ENCODE data around the gene PERM1. TPM values are rescaled to one million over a fixed set of nuclear protein-coding genes. Genes with fewer than 3 reads are reported as not detected.

PERM1 gene
- total RNA-seq, 2 experiments from 2014 or later, result not detected

DNA sequence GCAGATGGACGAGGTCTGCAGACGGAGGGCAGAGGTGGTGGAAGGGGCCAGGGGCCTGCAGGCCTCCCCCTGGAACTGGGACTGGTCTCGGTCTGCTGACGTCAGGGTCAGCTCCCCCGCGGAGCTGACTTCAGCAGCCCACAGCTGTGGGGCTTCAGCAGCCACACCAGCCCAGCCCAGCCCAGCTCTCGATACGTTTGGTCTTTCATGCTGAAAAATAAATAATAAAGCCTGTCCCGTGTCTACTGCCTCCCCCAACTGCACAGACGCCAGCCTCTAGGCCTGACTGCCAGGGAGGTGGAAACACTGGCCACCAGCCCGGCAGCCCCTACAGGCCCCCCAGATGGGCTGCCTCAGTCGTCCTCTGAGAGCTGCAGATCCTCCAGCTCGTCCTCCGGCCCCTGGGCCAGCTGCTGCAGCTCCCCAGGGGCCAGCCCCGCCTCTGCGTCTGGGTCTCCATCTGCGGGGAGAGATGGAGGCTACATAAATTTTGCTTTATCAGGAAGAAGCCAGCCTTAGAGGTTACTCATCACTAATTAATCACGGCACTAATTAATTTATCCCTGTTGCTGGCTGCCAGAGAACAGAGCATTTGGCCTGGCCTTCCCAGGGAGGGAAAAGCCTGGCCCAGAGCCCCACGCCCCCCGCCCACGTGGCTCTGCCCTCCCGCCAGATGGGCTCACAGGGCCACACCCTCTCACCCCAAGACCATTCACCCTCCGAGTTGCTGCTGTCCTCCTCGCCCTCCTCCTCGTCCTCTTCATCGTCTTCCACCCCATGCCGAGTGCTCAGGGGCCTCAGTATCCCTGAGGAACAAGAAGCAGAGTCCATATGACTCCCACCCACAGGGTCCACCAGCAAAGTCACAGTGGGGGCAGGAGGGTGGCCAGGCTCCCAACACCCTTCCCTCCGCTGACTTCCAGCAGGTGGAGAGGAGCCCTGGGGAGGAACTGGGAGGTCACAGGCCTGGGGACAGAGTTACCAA lies 37.3 kb downstream of the PERM1 start:
- Histone ChIP-seq H3K36me3 (ENCODE audit: insufficient read depth, low read length) (peaks cover 35% of the 10 kb centered on the region), H3K4me1 (ENCODE audit: insufficient read depth, low read length) (peaks cover 31% of the 10 kb centered on the region), H3K27ac (ENCODE audit: low read depth in 1 of 2, low read length in 2 of 2) (no peak overlapping the region), H3K9me3 (ENCODE audit: control insufficient read depth in 1 of 2, insufficient read depth in 1 of 2, low read length in 2 of 2) (peaks cover 0 to 20% of the 10 kb centered on the region in 2 experiments), H3K27me3 (ENCODE audit: control insufficient read depth in 1 of 2, insufficient read depth in 2 of 2, low read length in 2 of 2) (peaks cover 20 to 34% of the 10 kb centered on the region in 2 experiments), H3K4me3 (ENCODE audit: low read length) (no peak overlapping the region)
- CTCF ChIA-PET, result no interaction called here
- Mint-ChIP-seq H3K27ac (no peak overlapping the region), H3K4me1 (ENCODE audit: low read depth) (peaks cover 5% of the 10 kb centered on the region), H3K9me3 (no peaks in the 10 kb centered on the region), H3K27me3 (peaks cover 17% of the 10 kb centered on the region), H3K36me3 (ENCODE audit: low read depth) (peaks cover 39% of the 10 kb centered on the region), H3K4me3 (peak overlapping the region; percentile 51)
- no peak for ATAC-seq (ENCODE audit: poor library complexity)
- TF ChIP-seq, protein P1, sequence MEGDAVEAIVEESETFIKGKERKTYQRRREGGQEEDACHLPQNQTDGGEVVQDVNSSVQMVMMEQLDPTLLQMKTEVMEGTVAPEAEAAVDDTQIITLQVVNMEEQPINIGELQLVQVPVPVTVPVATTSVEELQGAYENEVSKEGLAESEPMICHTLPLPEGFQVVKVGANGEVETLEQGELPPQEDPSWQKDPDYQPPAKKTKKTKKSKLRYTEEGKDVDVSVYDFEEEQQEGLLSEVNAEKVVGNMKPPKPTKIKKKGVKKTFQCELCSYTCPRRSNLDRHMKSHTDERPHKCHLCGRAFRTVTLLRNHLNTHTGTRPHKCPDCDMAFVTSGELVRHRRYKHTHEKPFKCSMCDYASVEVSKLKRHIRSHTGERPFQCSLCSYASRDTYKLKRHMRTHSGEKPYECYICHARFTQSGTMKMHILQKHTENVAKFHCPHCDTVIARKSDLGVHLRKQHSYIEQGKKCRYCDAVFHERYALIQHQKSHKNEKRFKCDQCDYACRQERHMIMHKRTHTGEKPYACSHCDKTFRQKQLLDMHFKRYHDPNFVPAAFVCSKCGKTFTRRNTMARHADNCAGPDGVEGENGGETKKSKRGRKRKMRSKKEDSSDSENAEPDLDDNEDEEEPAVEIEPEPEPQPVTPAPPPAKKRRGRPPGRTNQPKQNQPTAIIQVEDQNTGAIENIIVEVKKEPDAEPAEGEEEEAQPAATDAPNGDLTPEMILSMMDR (IDR thresholded peaks at IDR 0.05), result no peak
- intact Hi-C loops (cut with DNase I, micrococcal nuclease), result no loop called here
- no peak for DNase-seq
- POLR2A ChIA-PET, result no interaction called here

GRCh38 chr1:943545-944340 lies 38.1 kb downstream of the PERM1 start:
- ATAC-seq (ENCODE audit: poor library complexity), result no peak
- H3K27me3 ChIP-seq (ENCODE audit: control insufficient read depth in 1 of 2, insufficient read depth in 2 of 2, low read length in 2 of 2), result peaks cover 28 to 42% of the 10 kb centered on the region in 2 experiments
- ChIA-PET CTCF (no interaction called here), POLR2A (no interaction called here)
- Mint-ChIP-seq H3K4me3 (no peak overlapping the region), H3K27me3 (peaks cover 26% of the 10 kb centered on the region), H3K27ac (no peak overlapping the region), H3K36me3 (ENCODE audit: low read depth) (peaks cover 30% of the 10 kb centered on the region), H3K9me3 (no peaks in the 10 kb centered on the region), H3K4me1 (ENCODE audit: low read depth) (peaks cover 5% of the 10 kb centered on the region)
- DNase-seq, result no peak
- intact Hi-C loops (cut with DNase I, micrococcal nuclease), result no loop called here
- H3K4me3 ChIP-seq (ENCODE audit: low read length), result no peak overlapping the region
- H3K9me3 ChIP-seq (ENCODE audit: control insufficient read depth in 1 of 2, insufficient read depth in 1 of 2, low read length in 2 of 2), result peaks cover 0 to 26% of the 10 kb centered on the region in 2 experiments
- TF ChIP-seq, protein P1 (IDR thresholded peaks at IDR 0.05), result no peak
- H3K36me3 ChIP-seq (ENCODE audit: insufficient read depth, low read length), result peaks cover 27% of the 10 kb centered on the region
- peaks cover 31% of the 10 kb centered on the region for H3K4me1 ChIP-seq (ENCODE audit: insufficient read depth, low read length)
- no peak overlapping the region for H3K27ac ChIP-seq (ENCODE audit: low read depth in 1 of 2, low read length in 2 of 2)

GRCh38 chr1:942864-943533 lies 38.9 kb downstream of the PERM1 start:
- no peak overlapping the region for H3K27ac Mint-ChIP-seq
- ATAC-seq (ENCODE audit: poor library complexity) (no peak), DNase-seq (no peak)
- Histone ChIP-seq H3K9me3 (ENCODE audit: control insufficient read depth in 1 of 2, insufficient read depth in 1 of 2, low read length in 2 of 2) (peaks cover 0 to 31% of the 10 kb centered on the region in 2 experiments), H3K27me3 (ENCODE audit: control insufficient read depth in 1 of 2, insufficient read depth in 2 of 2, low read length in 2 of 2) (peaks cover 28 to 47% of the 10 kb centered on the region in 2 experiments), H3K27ac (ENCODE audit: low read depth in 1 of 2, low read length in 2 of 2) (no peak overlapping the region), H3K36me3 (ENCODE audit: insufficient read depth, low read length) (peaks cover 21% of the 10 kb centered on the region), H3K4me1 (ENCODE audit: insufficient read depth, low read length) (peaks cover 31% of the 10 kb centered on the region), H3K4me3 (ENCODE audit: low read length) (no peak overlapping the region)
- TF ChIP-seq, protein P1 (IDR thresholded peaks at IDR 0.05), result no peak
- no peak overlapping the region for H3K4me3 Mint-ChIP-seq
- peaks cover 33% of the 10 kb centered on the region for H3K27me3 Mint-ChIP-seq
- H3K36me3 Mint-ChIP-seq (ENCODE audit: low read depth), result peaks cover 25% of the 10 kb centered on the region
- ChIA-PET POLR2A (no interaction called here), CTCF (no interaction called here)
- intact Hi-C loops (cut with DNase I, micrococcal nuclease), result no loop called here
- no peaks in the 10 kb centered on the region for H3K9me3 Mint-ChIP-seq
- H3K4me1 Mint-ChIP-seq (ENCODE audit: low read depth), result peaks cover 5% of the 10 kb centered on the region
